C4-2B (cell line): ENCODE results near the gene GRIK4.

Source experiments
- CTCF ChIP-seq: fragments of 450-650 bp; conservative IDR thresholded peaks from 2 replicates; pipeline ENCODE4 v1.5.1; 2017; ENCODE audit warnings: mild to moderate bottlenecking
- ZFX ChIP-seq: fragments of 450-650 bp; IDR thresholded peaks from 2 replicates; pipeline ENCODE4 v1.6.1; 2017

- TF ChIP-seq CTCF (no peak), ZFX (no peak)
These were observed 17.0 kb upstream of the GRIK4 start for GRCh38 chr11:120494595-120494994.
